Neural cell (in vitro differentiated cells): ENCODE measurements around the gene LDHAL6B.

Experiments
- CTCF ChIP-seq: fragments of 450-650 bp; IDR thresholded peaks from 2 replicates; pipeline ENCODE4 v1.5.1; 2014; ENCODE audit warnings: antibody characterized with exemption, mild to moderate bottlenecking, moderate library complexity; ENCODE audit not compliant: poor library complexity, severe bottlenecking
- EP300 ChIP-seq: fragments of 450-650 bp; conservative IDR thresholded peaks from 2 replicates; pipeline ENCODE4 v1.6.1; 2014; ENCODE audit warnings: antibody characterized with exemption, mild to moderate bottlenecking, moderate library complexity; ENCODE audit not compliant: poor library complexity, severe bottlenecking
- MXI1 ChIP-seq: fragments of 450-650 bp; conservative IDR thresholded peaks from 2 replicates; pipeline ENCODE4 v1.6.1; 2014; ENCODE audit warnings: antibody characterized with exemption, mild to moderate bottlenecking; ENCODE audit not compliant: poor library complexity, severe bottlenecking
- POLR2AphosphoS5 ChIP-seq: IDR thresholded peaks from 2 replicates; pipeline ENCODE4 v1.6.1; 2012
- REST ChIP-seq: IDR thresholded peaks from 2 replicates; pipeline ENCODE4 v1.6.1; 2012; ENCODE audit warnings: borderline replicate concordance
- SMC3 ChIP-seq: fragments of 450-650 bp; conservative IDR thresholded peaks from 2 replicates; pipeline ENCODE4 v1.6.1; 2014; ENCODE audit warnings: antibody characterized with exemption, mild to moderate bottlenecking, moderate library complexity; ENCODE audit not compliant: poor library complexity
- TAF1 ChIP-seq: IDR thresholded peaks from 2 replicates; pipeline ENCODE4 v1.6.1; 2012; ENCODE audit warnings: low read depth

GRCh38 chr15:59157396-59157795 lies 49.2 kb upstream of the LDHAL6B start:
- no peak for TF ChIP-seq CTCF
- TF ChIP-seq POLR2AphosphoS5 = no peak
- no peak for TF ChIP-seq REST
- TF ChIP-seq MXI1 = no peak
- TF ChIP-seq SMC3 = no peak
- no peak for TF ChIP-seq EP300
- no peak for TF ChIP-seq TAF1
